ENCODE measurements around the gene NXT1.

NXT1 gene

DNA sequence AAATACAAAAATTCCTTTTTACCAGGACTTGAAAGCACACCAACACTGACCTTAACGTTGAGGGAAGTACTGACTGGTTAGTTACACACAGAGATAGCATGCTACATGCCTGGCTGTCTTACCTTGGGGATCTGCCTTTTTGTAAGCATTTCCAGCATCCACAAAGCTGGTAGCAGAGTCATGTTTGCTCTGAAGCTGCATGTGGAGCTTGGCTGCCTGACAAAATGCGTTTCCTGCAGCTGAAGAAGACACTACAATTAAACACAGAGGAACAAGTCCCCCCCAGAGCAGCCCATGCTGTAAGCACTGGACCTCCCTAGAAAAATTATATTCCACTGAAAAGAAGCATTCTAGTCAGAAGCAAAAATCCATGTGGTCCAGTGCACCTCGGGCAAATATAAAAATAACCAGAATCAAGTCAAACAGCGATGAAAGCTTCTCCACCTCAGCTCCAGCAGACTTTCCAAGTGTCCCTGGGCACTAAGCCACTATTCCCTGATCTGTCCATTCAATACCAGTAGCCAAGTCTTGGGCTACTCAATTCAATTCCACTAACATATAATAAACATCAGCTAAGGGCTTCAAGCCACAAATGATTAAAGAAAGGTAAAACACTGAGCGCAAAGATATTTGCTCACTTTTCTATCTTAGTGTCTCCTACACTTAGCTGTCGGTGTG, 46.5 kb downstream of the NXT1 start:
- H3K4me3 ChIP-seq (replicated peaks; ENCODE audit: low read depth, low read length) = no peak overlapping the region
- H3K27me3 ChIP-seq (replicated peaks; ENCODE audit: control insufficient read depth, insufficient read depth, low read length) = no peaks in the 10 kb centered on the region
- no peak for DNase-seq (ENCODE audit: extremely low read depth, insufficient read length)
- peaks cover 9% of the 10 kb centered on the region for H3K36me3 ChIP-seq (ENCODE audit: control insufficient read depth, insufficient read depth, low read length)
- TF ChIP-seq, protein P1, sequence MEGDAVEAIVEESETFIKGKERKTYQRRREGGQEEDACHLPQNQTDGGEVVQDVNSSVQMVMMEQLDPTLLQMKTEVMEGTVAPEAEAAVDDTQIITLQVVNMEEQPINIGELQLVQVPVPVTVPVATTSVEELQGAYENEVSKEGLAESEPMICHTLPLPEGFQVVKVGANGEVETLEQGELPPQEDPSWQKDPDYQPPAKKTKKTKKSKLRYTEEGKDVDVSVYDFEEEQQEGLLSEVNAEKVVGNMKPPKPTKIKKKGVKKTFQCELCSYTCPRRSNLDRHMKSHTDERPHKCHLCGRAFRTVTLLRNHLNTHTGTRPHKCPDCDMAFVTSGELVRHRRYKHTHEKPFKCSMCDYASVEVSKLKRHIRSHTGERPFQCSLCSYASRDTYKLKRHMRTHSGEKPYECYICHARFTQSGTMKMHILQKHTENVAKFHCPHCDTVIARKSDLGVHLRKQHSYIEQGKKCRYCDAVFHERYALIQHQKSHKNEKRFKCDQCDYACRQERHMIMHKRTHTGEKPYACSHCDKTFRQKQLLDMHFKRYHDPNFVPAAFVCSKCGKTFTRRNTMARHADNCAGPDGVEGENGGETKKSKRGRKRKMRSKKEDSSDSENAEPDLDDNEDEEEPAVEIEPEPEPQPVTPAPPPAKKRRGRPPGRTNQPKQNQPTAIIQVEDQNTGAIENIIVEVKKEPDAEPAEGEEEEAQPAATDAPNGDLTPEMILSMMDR (IDR thresholded peaks at IDR 0.05; ENCODE audit: insufficient read depth, low read length, poor library complexity, severe bottlenecking) = no peak

GRCh38 chr20:23397961-23398360, 47.4 kb downstream of the NXT1 start:
- no peak for DNase-seq (ENCODE audit: extremely low read depth, insufficient read length)
- TF ChIP-seq, protein P1 (IDR thresholded peaks at IDR 0.05; ENCODE audit: insufficient read depth, low read length, poor library complexity, severe bottlenecking) = no peak
- no peak overlapping the region for H3K4me3 ChIP-seq (replicated peaks; ENCODE audit: low read depth, low read length)
- H3K36me3 ChIP-seq (ENCODE audit: control insufficient read depth, insufficient read depth, low read length) = peaks cover 7% of the 10 kb centered on the region
- H3K27me3 ChIP-seq (replicated peaks; ENCODE audit: control insufficient read depth, insufficient read depth, low read length) = no peaks in the 10 kb centered on the region

DNA sequence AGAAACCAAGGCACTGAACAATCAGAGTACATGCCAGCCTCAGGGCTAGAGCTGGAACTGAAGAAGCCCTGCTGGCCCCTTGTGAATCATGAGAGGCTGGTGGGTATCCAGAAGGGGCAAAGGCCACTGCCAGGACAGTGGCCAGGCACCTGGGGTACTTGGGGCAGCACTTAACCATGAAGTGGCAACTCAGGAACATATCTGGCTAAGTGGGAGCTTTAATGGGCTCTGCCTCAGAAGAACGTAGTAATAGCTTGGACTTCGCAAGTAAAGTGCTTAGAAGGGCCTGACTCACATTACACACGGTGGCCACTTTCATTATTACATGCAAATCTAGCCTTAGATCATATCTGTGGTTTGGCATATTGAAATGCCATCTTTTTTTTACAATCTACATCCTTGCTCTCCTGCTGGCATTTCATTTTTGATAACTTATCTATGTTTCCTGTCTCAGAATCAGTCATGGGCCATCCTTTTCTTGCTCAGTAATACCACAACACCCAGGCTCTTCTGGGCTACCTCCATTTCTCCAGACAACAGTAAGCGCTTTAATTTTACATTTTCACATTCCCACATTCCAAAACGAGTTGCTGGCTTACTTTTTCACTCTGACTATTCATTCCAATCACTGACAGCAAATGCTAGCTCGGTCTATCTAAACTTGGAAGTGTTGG, 49.1 kb downstream of the NXT1 start:
- TF ChIP-seq, protein P1 (IDR thresholded peaks at IDR 0.05; ENCODE audit: insufficient read depth, low read length, poor library complexity, severe bottlenecking) = no peak
- no peaks in the 10 kb centered on the region for H3K27me3 ChIP-seq (replicated peaks; ENCODE audit: control insufficient read depth, insufficient read depth, low read length)
- no peak for DNase-seq (ENCODE audit: extremely low read depth, insufficient read length)
- H3K36me3 ChIP-seq (ENCODE audit: control insufficient read depth, insufficient read depth, low read length) = peaks cover 2% of the 10 kb centered on the region
- H3K4me3 ChIP-seq (replicated peaks; ENCODE audit: low read depth, low read length) = no peak overlapping the region

- Histone ChIP-seq H3K4me3 (replicated peaks; ENCODE audit: low read depth, low read length) (no peak overlapping the region), H3K36me3 (ENCODE audit: control insufficient read depth, insufficient read depth, low read length) (peaks cover 2% of the 10 kb centered on the region), H3K27me3 (replicated peaks; ENCODE audit: control insufficient read depth, insufficient read depth, low read length) (no peaks in the 10 kb centered on the region)
- TF ChIP-seq, protein P1 (IDR thresholded peaks at IDR 0.05; ENCODE audit: insufficient read depth, low read length, poor library complexity, severe bottlenecking) = no peak
- DNase-seq (ENCODE audit: extremely low read depth, insufficient read length) = no peak
Measured at GRCh38 chr20:23401051-23401450, 50.5 kb downstream of the NXT1 start.

DNA sequence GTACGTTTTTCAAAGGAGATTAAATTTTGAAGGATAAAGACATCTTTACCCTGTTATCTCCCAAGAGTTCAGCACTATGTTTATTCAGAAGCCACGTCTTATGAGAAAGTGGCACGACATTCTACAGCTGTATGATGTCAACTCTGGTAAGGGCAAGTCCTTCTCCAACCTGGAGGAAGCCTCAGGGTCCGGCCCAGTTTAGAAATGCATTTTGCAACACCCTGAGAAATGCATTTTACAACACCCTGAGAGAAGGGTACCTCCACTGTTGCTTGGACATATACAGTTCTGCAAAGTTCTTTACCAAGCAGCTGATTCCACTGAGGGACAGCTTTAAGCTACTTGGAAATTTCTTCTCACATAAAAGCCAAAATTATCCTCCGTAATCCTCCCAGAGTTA, 53.2 kb downstream of the NXT1 start:
- TF ChIP-seq, protein P1 (IDR thresholded peaks at IDR 0.05; ENCODE audit: insufficient read depth, low read length, poor library complexity, severe bottlenecking) = no peak
- H3K4me3 ChIP-seq (replicated peaks; ENCODE audit: low read depth, low read length) = no peak overlapping the region
- DNase-seq (ENCODE audit: extremely low read depth, insufficient read length) = no peak
- no peaks in the 10 kb centered on the region for H3K27me3 ChIP-seq (replicated peaks; ENCODE audit: control insufficient read depth, insufficient read depth, low read length)
- peaks cover 2% of the 10 kb centered on the region for H3K36me3 ChIP-seq (ENCODE audit: control insufficient read depth, insufficient read depth, low read length)

Measured in GM06990 (cell line).